WTC11 (cell line): ENCODE data around the gene DPYSL4. TPM values are rescaled to one million over a fixed set of nuclear protein-coding genes. Genes with fewer than 3 reads are reported as not detected.

ENCODE experiments used
- ATAC-seq: fragments of 200-7000 bp; cut with Tn5 transposase; 2 replicates; pipeline ENCODE4 v1.10.0; 2021; ENCODE audit warnings: mild to moderate bottlenecking, moderate library complexity
- CTCF ChIA-PET: fragments of 300-600 bp; sonication (Branson Sonifier 250); formaldehyde crosslinking; loops from one replicate; lab custom pipeline; 2021; ENCODE audit warnings: antibody characterized with exemption; lab: Charles Lee
- POLR2A ChIA-PET: fragments of 350-600 bp; sonication (Branson Sonifier 250); formaldehyde crosslinking; loops from one replicate; lab custom pipeline; 2021; ENCODE audit warnings: antibody characterized with exemption; lab: Charles Lee
- DNase-seq: peaks from one replicate; pipeline ENCODE4 v3.0.0; 2021; ENCODE audit warnings: low spot score
- H3K27ac Mint-ChIP-seq: 2 replicates; pipeline ENCODE4 v1.8.0; 2021; ENCODE audit warnings: mixed read lengths
- H3K27me3 Mint-ChIP-seq: 2 replicates; pipeline ENCODE4 v1.8.0; 2021; ENCODE audit warnings: low read depth, mild to moderate bottlenecking, moderate library complexity, mixed read lengths
- H3K36me3 Mint-ChIP-seq: 2 replicates; pipeline ENCODE4 v1.8.0; 2021; ENCODE audit warnings: mixed read lengths
- H3K4me1 Mint-ChIP-seq: 2 replicates; pipeline ENCODE4 v1.8.0; 2022; ENCODE audit warnings: mixed read lengths
- H3K4me3 Mint-ChIP-seq: 2 replicates; pipeline ENCODE4 v1.8.0; 2021; ENCODE audit warnings: mild to moderate bottlenecking, moderate library complexity, mixed read lengths
- H3K9me3 Mint-ChIP-seq: 2 replicates; pipeline ENCODE4 v1.8.0; 2021; ENCODE audit warnings: mixed read lengths
- AR ChIP-seq: fragments of 250-450 bp; sonication (Bioruptor Pico); IDR thresholded peaks from 2 replicates; pipeline ENCODE4 v1.9.0; 2021; ENCODE audit warnings: mild to moderate bottlenecking
- ATF3 ChIP-seq: sonication (generic); formaldehyde crosslinking; conservative IDR thresholded peaks from 2 replicates; pipeline ENCODE4 v1.8.1; 2022; ENCODE audit warnings: mild to moderate bottlenecking, missing genetic modification reagents
- CDX4 ChIP-seq: fragments of 250-450 bp; sonication (Bioruptor Pico); IDR thresholded peaks from 2 replicates; pipeline ENCODE4 v1.9.0; 2021; ENCODE audit warnings: moderate library complexity, mild to moderate bottlenecking, inconsistent platforms, borderline replicate concordance
- CREB1 ChIP-seq: sonication (generic); formaldehyde crosslinking; IDR thresholded peaks from 2 replicates; pipeline ENCODE4 v1.8.0; 2023; ENCODE audit warnings: mild to moderate bottlenecking, missing genetic modification reagents
- E2F1 ChIP-seq: sonication (generic); formaldehyde crosslinking; IDR thresholded peaks from 2 replicates; pipeline ENCODE4 v1.8.0; 2022; ENCODE audit warnings: mild to moderate bottlenecking, missing genetic modification reagents
- ELF4 ChIP-seq: sonication (generic); formaldehyde crosslinking; IDR thresholded peaks from 2 replicates; pipeline ENCODE4 v1.8.1; 2022; ENCODE audit warnings: low read depth, mild to moderate bottlenecking, moderate library complexity, missing genetic modification reagents
- ERG ChIP-seq: fragments of 250-450 bp; sonication (Bioruptor Pico); IDR thresholded peaks from 2 replicates; pipeline ENCODE4 v1.8.0; 2021; ENCODE audit warnings: mild to moderate bottlenecking
- ESRRA ChIP-seq: sonication (generic); formaldehyde crosslinking; IDR thresholded peaks from 2 replicates; pipeline ENCODE4 v1.8.1; 2022; ENCODE audit warnings: mild to moderate bottlenecking, missing genetic modification reagents, borderline replicate concordance
- FOXP1 ChIP-seq: sonication (generic); formaldehyde crosslinking; IDR thresholded peaks from 2 replicates; pipeline ENCODE4 v1.8.0; 2022; ENCODE audit warnings: missing genetic modification reagents, mild to moderate bottlenecking, moderate library complexity, borderline replicate concordance
- NFATC4 ChIP-seq: fragments of 250-450 bp; sonication (Bioruptor Pico); IDR thresholded peaks from 2 replicates; pipeline ENCODE4 v1.9.0; 2021; ENCODE audit warnings: mild to moderate bottlenecking
- NFYB ChIP-seq: sonication (generic); formaldehyde crosslinking; conservative IDR thresholded peaks from 2 replicates; pipeline ENCODE4 v1.8.0; 2022; ENCODE audit warnings: low read depth, missing genetic modification reagents
- PRDM15 ChIP-seq: sonication (generic); formaldehyde crosslinking; IDR thresholded peaks from 2 replicates; pipeline ENCODE4 v1.8.0; 2022; ENCODE audit warnings: missing genetic modification reagents
- PREB ChIP-seq: sonication (generic); formaldehyde crosslinking; IDR thresholded peaks from 2 replicates; pipeline ENCODE4 v1.8.1; 2022; ENCODE audit warnings: mild to moderate bottlenecking, missing genetic modification reagents, moderate library complexity, borderline replicate concordance
- PRRX2 ChIP-seq: fragments of 250-450 bp; sonication (Bioruptor Pico); IDR thresholded peaks from 2 replicates; pipeline ENCODE4 v1.8.0; 2021; ENCODE audit warnings: mild to moderate bottlenecking
- RELA ChIP-seq: sonication (generic); formaldehyde crosslinking; IDR thresholded peaks from 2 replicates; pipeline ENCODE4 v1.8.1; 2022; ENCODE audit warnings: missing genetic modification reagents, mild to moderate bottlenecking, borderline replicate concordance
- SMAD3 ChIP-seq: sonication (generic); formaldehyde crosslinking; IDR thresholded peaks from 2 replicates; pipeline ENCODE4 v1.8.0; 2022; ENCODE audit warnings: missing genetic modification reagents, mild to moderate bottlenecking, borderline replicate concordance
- TP53 ChIP-seq: sonication (generic); formaldehyde crosslinking; IDR thresholded peaks from 2 replicates; pipeline ENCODE4 v1.8.1; 2023; ENCODE audit warnings: mild to moderate bottlenecking, missing genetic modification reagents
- ZMAT4 ChIP-seq: fragments of 250-450 bp; sonication (Bioruptor Pico); IDR thresholded peaks from 2 replicates; pipeline ENCODE4 v1.9.0; 2021; ENCODE audit warnings: mild to moderate bottlenecking
- ZNF396 ChIP-seq: fragments of 250-450 bp; sonication (Bioruptor Pico); IDR thresholded peaks from 2 replicates; pipeline ENCODE4 v1.8.0; 2021; ENCODE audit warnings: mild to moderate bottlenecking, moderate library complexity, borderline replicate concordance
- ZNF416 ChIP-seq: fragments of 250-450 bp; sonication (Bioruptor Pico); IDR thresholded peaks from 2 replicates; pipeline ENCODE4 v1.9.0; 2021; ENCODE audit warnings: mild to moderate bottlenecking, inconsistent platforms
- ZNF671 ChIP-seq: fragments of 250-450 bp; sonication (Bioruptor Pico); IDR thresholded peaks from 2 replicates; pipeline ENCODE4 v1.8.0; 2021; ENCODE audit warnings: mild to moderate bottlenecking
- total RNA-seq: library from RNA; stranded (reverse); gene quantifications from 3 replicates; pipeline ENCODE4 v1.2.3, GENCODE V29; 2021

Gene DPYSL4
- total RNA-seq, 1 experiment from 2014 or later: 17.0 TPM

GRCh38 chr10:132162021-132162531 lies 24.7 kb upstream of the DPYSL4 start (continued):
- TF ChIP-seq ATF3 (CRISPR knock-in tag): no peak

GRCh38 chr10:132162590-132163277 lies 24.0 kb upstream of the DPYSL4 start:
- Mint-ChIP-seq H3K9me3 (no peaks in the 10 kb centered on the region), H3K4me1 (peaks cover 22% of the 10 kb centered on the region), H3K36me3 (no peaks in the 10 kb centered on the region), H3K4me3 (peak overlapping the region; percentile 14; the same call in 1 of the 2 replicates), H3K27ac (no peak overlapping the region; the same call in 1 of the 2 replicates), H3K27me3 (no peaks in the 10 kb centered on the region)
- TF ChIP-seq RELA (CRISPR knock-in tag) (no peak), SMAD3 (no peak), ESRRA (CRISPR knock-in tag) (no peak), ELF4 (CRISPR knock-in tag) (no peak), ERG (CRISPR knock-in tag) (no peak), ZMAT4 (CRISPR knock-in tag) (no peak), E2F1 (no peak), ZNF671 (CRISPR knock-in tag) (no peak), NFYB (CRISPR knock-in tag) (no peak), NFATC4 (CRISPR knock-in tag) (no peak), PREB (CRISPR knock-in tag) (no peak), CDX4 (no peak)
- ChIA-PET POLR2A (no interaction called here), CTCF (interaction anchor here (0.7 to 1.6 kb wide), 8 partner anchors 10 to 140 kb away, joined by 3 to 4 read pairs (median 4); no protein-coding TSS in a partner anchor)
- ATAC-seq (no peak), DNase-seq (no peak)

- peaks cover 17% of the 10 kb centered on the region for H3K4me1 Mint-ChIP-seq
- H3K27me3 Mint-ChIP-seq: no peaks in the 10 kb centered on the region
- DNase-seq: peak; percentile 88
- peak overlapping the region; percentile 14; the same call in 1 of the 2 replicates for H3K4me3 Mint-ChIP-seq
- ChIA-PET CTCF (interaction anchor here (0.7 to 1.6 kb wide), 8 partner anchors 11 to 140 kb away, joined by 3 to 4 read pairs (median 4); no protein-coding TSS in a partner anchor), POLR2A (no interaction called here)
- peak; percentile 94 for ATAC-seq
- H3K9me3 Mint-ChIP-seq: no peaks in the 10 kb centered on the region
- H3K36me3 Mint-ChIP-seq: no peaks in the 10 kb centered on the region
- no peak overlapping the region; the same call in 1 of the 2 replicates for H3K27ac Mint-ChIP-seq
- TF ChIP-seq AR (CRISPR knock-in tag) (no peak), FOXP1 (CRISPR knock-in tag) (peak; percentile 75; the same call in 1 of the 2 replicates), TP53 (no peak), CREB1 (CRISPR knock-in tag) (no peak), ZNF396 (CRISPR knock-in tag) (no peak), PRRX2 (no peak), ZNF416 (no peak), PRDM15 (CRISPR knock-in tag) (peak; percentile 92)
Observed at GRCh38 chr10:132163278-132163765, 23.4 kb upstream of the DPYSL4 start.
